OCI-LY7 (cell line): ENCODE measurements around the gene CRY1. TPM values are rescaled to one million over a fixed set of nuclear protein-coding genes. Genes with fewer than 3 reads are reported as not detected.
A peak's percentile ranks its signal among the peaks of the same experiment; 100 is the strongest.
"Not testable (repeated sequence)": the region's sequence is repeated elsewhere in the genome, so short reads cannot be mapped to it uniquely, and the experiment has no call there.

ENCODE experiments used
- BruUV-seq: library from RNA; stranded (reverse); fragments of 400-500 nt; replicated peaks from 2 replicates; lab custom pipeline; 2021; lab: Mats Ljungman, UMichigan
- CTCF ChIA-PET: fragments of 300-600 bp; sonication (Branson Sonifier 250); formaldehyde crosslinking; loops from one replicate; lab custom pipeline; 2022; ENCODE audit warnings: antibody characterized with exemption; ENCODE audit not compliant: unreplicated experiment; lab: Charles Lee
- POLR2A ChIA-PET: fragments of 300-600 bp; sonication (Branson Sonifier 250); formaldehyde crosslinking; loops from one replicate; lab custom pipeline; 2022; ENCODE audit warnings: antibody characterized with exemption; lab: Charles Lee
- DNase-seq: peaks from one replicate; pipeline ENCODE4 v3.0.0-alpha.2; 2015; ENCODE audit warnings: low spot score
- H2AFZ ChIP-seq: fragments of 200-600 bp; sonication (generic), shearing (Covaris generic); 2 replicates; pipeline ENCODE4 v1.6.1; 2014; ENCODE audit warnings: mild to moderate bottlenecking, antibody characterized with exemption, low read length, moderate library complexity
- H3K27ac ChIP-seq: fragments of 200-600 bp; sonication (generic); 2 replicates; pipeline ENCODE4 v1.5.1; 2014; ENCODE audit warnings: mixed run types, low read depth, mild to moderate bottlenecking, moderate library complexity, low read length, inconsistent platforms; ENCODE audit not compliant: poor library complexity, severe bottlenecking
- H3K36me3 ChIP-seq: fragments of 200-600 bp; sonication (generic); 2 replicates; pipeline ENCODE4 v1.6.1; 2014; ENCODE audit warnings: mild to moderate bottlenecking, antibody characterized with exemption, low read length, moderate library complexity, mixed read lengths; ENCODE audit not compliant: insufficient read depth
- H3K4me1 ChIP-seq: fragments of 200-600 bp; sonication (generic); 2 replicates; pipeline ENCODE4 v1.5.1; 2014; ENCODE audit warnings: mild to moderate bottlenecking, low read length; ENCODE audit not compliant: insufficient read depth, poor library complexity, severe bottlenecking
- H3K4me2 ChIP-seq: fragments of 200-600 bp; sonication (generic); 2 replicates; pipeline ENCODE4 v1.6.1; 2014; ENCODE audit warnings: mild to moderate bottlenecking, low read length
- H3K4me3 ChIP-seq: fragments of 200-600 bp; sonication (generic); 2 replicates; pipeline ENCODE4 v1.5.1; 2014; ENCODE audit warnings: mild to moderate bottlenecking, low read depth, low read length; ENCODE audit not compliant: poor library complexity, severe bottlenecking
- H3K79me2 ChIP-seq: fragments of 200-600 bp; sonication (generic); 2 replicates; pipeline ENCODE4 v1.6.1; 2016; ENCODE audit warnings: low read depth, mild to moderate bottlenecking, low read length, moderate library complexity, mixed read lengths; ENCODE audit not compliant: insufficient read depth
- H3K9me2 ChIP-seq: fragments of 200-600 bp; sonication (generic); 2 replicates; pipeline ENCODE4 v1.6.1; 2016; ENCODE audit warnings: mild to moderate bottlenecking, low read length, mixed read lengths; ENCODE audit not compliant: insufficient read depth
- H3K9me3 ChIP-seq: fragments of 200-600 bp; sonication (generic); 2 replicates; pipeline ENCODE4 v1.6.1; 2014; ENCODE audit warnings: mild to moderate bottlenecking, mixed run types, low read length, mixed read lengths
- H4K20me1 ChIP-seq: fragments of 200-600 bp; sonication (generic); 2 replicates; pipeline ENCODE4 v1.6.1; 2014; ENCODE audit warnings: mild to moderate bottlenecking, antibody characterized with exemption, low read length, moderate library complexity, mixed read lengths; ENCODE audit not compliant: insufficient read depth
- EZH2phosphoT487 ChIP-seq: fragments of 200-600 bp; sonication (generic); IDR thresholded peaks from 2 replicates; pipeline ENCODE4 v1.6.1; 2018; ENCODE audit warnings: low read depth, borderline replicate concordance, mild to moderate bottlenecking, mixed run types, antibody characterized with exemption, low read length, moderate library complexity, mixed read lengths
- intact Hi-C: fragments of 100-400 bp; cut with micrococcal nuclease; formaldehyde crosslinking; loops from one replicate; pipeline ENCODE4 v1.10.0; 2022; ENCODE audit not compliant: unreplicated experiment
- total RNA-seq, 2 experiments: library from RNA; depleted of rRNA in 1 of 2; stranded (reverse); fragments of >200 nt in 1 of 2; shearing (Covaris generic) in 1 of 2; gene quantifications; 2 replicates each; pipeline ENCODE4 v1.2.3, GENCODE V29; 2014 to 2022
- TF ChIP-seq, protein P1 (sequence below): fragments of 200-600 bp; sonication (generic); conservative IDR thresholded peaks from 2 replicates; pipeline ENCODE4 v1.5.1; 2014; ENCODE audit warnings: mild to moderate bottlenecking, antibody characterized with exemption, low read length, moderate library complexity, mixed read lengths

Gene CRY1
- total RNA-seq, 2 experiments from 2014 or later: not detected

GRCh38 chr12:107079172-107080011 is 14.0 kb downstream of the CRY1 start:
- Histone ChIP-seq H3K4me3 (no peak overlapping the region), H3K79me2 (no peaks in the 10 kb centered on the region), H3K4me2 (no peak overlapping the region), H4K20me1 (no peaks in the 10 kb centered on the region), H3K9me2 (no peaks in the 10 kb centered on the region), H3K4me1 (no peaks in the 10 kb centered on the region), H2AFZ (no peak overlapping the region), H3K9me3 (no peaks in the 10 kb centered on the region), H3K27ac (no peak overlapping the region), H3K36me3 (no peaks in the 10 kb centered on the region)
- no peak for TF ChIP-seq EZH2phosphoT487
- TF ChIP-seq, protein P1, sequence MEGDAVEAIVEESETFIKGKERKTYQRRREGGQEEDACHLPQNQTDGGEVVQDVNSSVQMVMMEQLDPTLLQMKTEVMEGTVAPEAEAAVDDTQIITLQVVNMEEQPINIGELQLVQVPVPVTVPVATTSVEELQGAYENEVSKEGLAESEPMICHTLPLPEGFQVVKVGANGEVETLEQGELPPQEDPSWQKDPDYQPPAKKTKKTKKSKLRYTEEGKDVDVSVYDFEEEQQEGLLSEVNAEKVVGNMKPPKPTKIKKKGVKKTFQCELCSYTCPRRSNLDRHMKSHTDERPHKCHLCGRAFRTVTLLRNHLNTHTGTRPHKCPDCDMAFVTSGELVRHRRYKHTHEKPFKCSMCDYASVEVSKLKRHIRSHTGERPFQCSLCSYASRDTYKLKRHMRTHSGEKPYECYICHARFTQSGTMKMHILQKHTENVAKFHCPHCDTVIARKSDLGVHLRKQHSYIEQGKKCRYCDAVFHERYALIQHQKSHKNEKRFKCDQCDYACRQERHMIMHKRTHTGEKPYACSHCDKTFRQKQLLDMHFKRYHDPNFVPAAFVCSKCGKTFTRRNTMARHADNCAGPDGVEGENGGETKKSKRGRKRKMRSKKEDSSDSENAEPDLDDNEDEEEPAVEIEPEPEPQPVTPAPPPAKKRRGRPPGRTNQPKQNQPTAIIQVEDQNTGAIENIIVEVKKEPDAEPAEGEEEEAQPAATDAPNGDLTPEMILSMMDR: peak; percentile 70
- ChIA-PET CTCF (no interaction called here), POLR2A (no interaction called here)
- peak; percentile 14 for DNase-seq
- BruUV-seq: no TSS peak
- intact Hi-C loops: no loop called here

DNA sequence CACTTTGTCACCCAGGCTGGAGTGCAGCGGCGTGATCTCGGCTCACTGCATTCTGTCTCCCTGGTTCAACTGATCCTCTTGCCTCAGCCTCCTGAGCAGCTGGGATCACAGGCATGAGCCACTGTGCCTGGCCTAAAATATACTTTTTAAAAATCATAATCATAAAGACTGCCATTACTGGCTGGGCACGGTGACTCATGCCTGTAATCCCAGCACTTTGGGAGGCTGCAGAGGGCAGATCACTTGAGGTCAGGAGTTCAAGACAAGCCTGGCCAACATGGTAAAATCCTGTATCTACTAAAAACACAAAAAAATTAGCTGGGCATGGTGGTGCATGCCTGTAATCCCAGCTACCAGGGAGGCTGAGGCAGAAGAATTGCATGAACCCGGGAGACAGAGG is 20.1 kb downstream of the CRY1 start:
- BruUV-seq, DNase-seq, H2AFZ ChIP-seq, H3K27ac ChIP-seq, H3K4me2 ChIP-seq, H3K79me2 ChIP-seq, H4K20me1 ChIP-seq, H3K9me3 ChIP-seq, H3K4me3 ChIP-seq, intact Hi-C loops, H3K36me3 ChIP-seq, CTCF ChIA-PET, H3K4me1 ChIP-seq, H3K9me2 ChIP-seq: not testable (repeated sequence)
- POLR2A ChIA-PET: interaction anchor here (0.7 kb wide), 1 partner anchor 1568 kb away, joined by 3 read pairs; no protein-coding TSS in a partner anchor

DNA sequence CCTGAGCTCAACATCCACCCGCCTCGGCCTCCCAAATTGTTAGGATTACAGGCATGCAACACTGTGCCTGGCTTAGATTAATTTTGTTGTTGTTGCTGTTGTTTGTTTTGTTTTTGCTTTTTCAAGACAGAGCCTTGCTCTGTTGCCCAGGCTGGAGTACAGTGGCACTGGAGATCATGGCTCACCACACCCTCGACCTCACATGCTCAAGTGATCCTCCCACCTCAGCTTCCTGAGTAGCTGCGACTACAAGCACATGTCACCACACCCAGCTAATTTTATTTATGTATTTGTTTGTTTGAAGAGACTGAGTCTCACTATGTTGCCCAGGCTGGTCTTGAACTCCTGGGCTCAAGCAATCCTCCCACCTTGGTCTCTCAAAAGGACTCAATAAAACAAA is 26.7 kb downstream of the CRY1 start:
- no peaks in the 10 kb centered on the region for H3K9me2 ChIP-seq
- no peaks in the 10 kb centered on the region for H3K36me3 ChIP-seq
- BruUV-seq: no TSS peak
- no peaks in the 10 kb centered on the region for H3K9me3 ChIP-seq
- intact Hi-C loops: no loop called here
- ChIA-PET CTCF (no interaction called here), POLR2A (no interaction called here)
- TF ChIP-seq, protein P1: no peak
- TF ChIP-seq EZH2phosphoT487: no peak
- no peaks in the 10 kb centered on the region for H3K79me2 ChIP-seq
- no peak overlapping the region for H3K4me3 ChIP-seq
- H4K20me1 ChIP-seq: no peaks in the 10 kb centered on the region
- no peak for DNase-seq
- no peak overlapping the region for H2AFZ ChIP-seq
- H3K4me2 ChIP-seq: no peak overlapping the region
- no peak overlapping the region for H3K27ac ChIP-seq
- H3K4me1 ChIP-seq: no peaks in the 10 kb centered on the region
